ENCODE data around the gene LPAR1.
"Not testable (repeated sequence)": the region's sequence is repeated elsewhere in the genome, so short reads cannot be mapped to it uniquely, and the experiment has no call there.

The LPAR1 gene

GRCh38 chr9:111038331-111039230 lies at the start of gene LPAR1:
LPAR1 (minus strand) TSS chr9:111038470; CDS start chr9:110972117, 66,353 bp downstream.
- DNase-seq, result no peak

- no peak for DNase-seq
These were observed 40.2 kb upstream of the LPAR1 start for GRCh38 chr9:111078391-111079038.

GRCh38 chr9:111076519-111076918 lies 38.2 kb upstream of the LPAR1 start:
- DNase-seq, result no peak

GRCh38 chr9:111076042-111076441 lies 37.8 kb upstream of the LPAR1 start:
- DNase-seq, result no peak

- DNase-seq, result no peak
These were observed 36.1 kb upstream of the LPAR1 start for GRCh38 chr9:111074395-111074794.

- DNase-seq, result no peak
These were observed 30.9 kb upstream of the LPAR1 start for GRCh38 chr9:111069183-111069582.

- DNase-seq, result no peak
These were observed 30.5 kb upstream of the LPAR1 start for GRCh38 chr9:111068771-111069170.

GRCh38 chr9:111068383-111068730 lies 30.1 kb upstream of the LPAR1 start:
- DNase-seq, result no peak

- no peak for DNase-seq
These were observed 28.2 kb upstream of the LPAR1 start for GRCh38 chr9:111066468-111066867.

- no peak for DNase-seq
These were observed 27.1 kb upstream of the LPAR1 start for GRCh38 chr9:111065414-111065813.

- DNase-seq, result no peak
These were observed 26.0 kb upstream of the LPAR1 start for GRCh38 chr9:111064160-111064837.

- DNase-seq, result no peak
These were observed 25.1 kb upstream of the LPAR1 start for GRCh38 chr9:111063332-111063731.

GRCh38 chr9:111058166-111058565 lies 19.9 kb upstream of the LPAR1 start:
- no peak for DNase-seq

- DNase-seq, result no peak
These were observed 18.3 kb upstream of the LPAR1 start for GRCh38 chr9:111056538-111056937.

GRCh38 chr9:111052791-111053190 lies 14.5 kb upstream of the LPAR1 start:
- no peak for DNase-seq

- DNase-seq, result no peak
These were observed 13.1 kb upstream of the LPAR1 start for GRCh38 chr9:111051400-111051799.

GRCh38 chr9:111050819-111051218 lies 12.5 kb upstream of the LPAR1 start:
- DNase-seq, result no peak

GRCh38 chr9:111047287-111047686 lies 9.0 kb upstream of the LPAR1 start:
- DNase-seq, result not testable (repeated sequence)

GRCh38 chr9:111041902-111042301 lies 3.6 kb upstream of the LPAR1 start:
- no peak for DNase-seq

- DNase-seq, result no peak
These were observed 2.2 kb upstream of the LPAR1 start for GRCh38 chr9:111040494-111040893.

- DNase-seq, result no peak
These were observed 1.1 kb upstream of the LPAR1 start for GRCh38 chr9:111039231-111039906.

GRCh38 chr9:111037708-111038330 lies 451 bp downstream of the LPAR1 start:
- no peak for DNase-seq

GRCh38 chr9:111037356-111037707 lies 938 bp downstream of the LPAR1 start:
- no peak for DNase-seq
